Stimulated activated CD8-positive, alpha-beta memory T cell treated with anti-CD3 and anti-CD28 coated beads, Interleukin-4, amount 100 ng/mL, for 24 hours (primary cell): ENCODE measurements around the gene HOXA9.

Experiments
- DNase-seq: peaks from one replicate; pipeline ENCODE4 v3.0.0-alpha.2; 2020; ENCODE audit warnings: low read depth

The HOXA9 gene

DNA sequence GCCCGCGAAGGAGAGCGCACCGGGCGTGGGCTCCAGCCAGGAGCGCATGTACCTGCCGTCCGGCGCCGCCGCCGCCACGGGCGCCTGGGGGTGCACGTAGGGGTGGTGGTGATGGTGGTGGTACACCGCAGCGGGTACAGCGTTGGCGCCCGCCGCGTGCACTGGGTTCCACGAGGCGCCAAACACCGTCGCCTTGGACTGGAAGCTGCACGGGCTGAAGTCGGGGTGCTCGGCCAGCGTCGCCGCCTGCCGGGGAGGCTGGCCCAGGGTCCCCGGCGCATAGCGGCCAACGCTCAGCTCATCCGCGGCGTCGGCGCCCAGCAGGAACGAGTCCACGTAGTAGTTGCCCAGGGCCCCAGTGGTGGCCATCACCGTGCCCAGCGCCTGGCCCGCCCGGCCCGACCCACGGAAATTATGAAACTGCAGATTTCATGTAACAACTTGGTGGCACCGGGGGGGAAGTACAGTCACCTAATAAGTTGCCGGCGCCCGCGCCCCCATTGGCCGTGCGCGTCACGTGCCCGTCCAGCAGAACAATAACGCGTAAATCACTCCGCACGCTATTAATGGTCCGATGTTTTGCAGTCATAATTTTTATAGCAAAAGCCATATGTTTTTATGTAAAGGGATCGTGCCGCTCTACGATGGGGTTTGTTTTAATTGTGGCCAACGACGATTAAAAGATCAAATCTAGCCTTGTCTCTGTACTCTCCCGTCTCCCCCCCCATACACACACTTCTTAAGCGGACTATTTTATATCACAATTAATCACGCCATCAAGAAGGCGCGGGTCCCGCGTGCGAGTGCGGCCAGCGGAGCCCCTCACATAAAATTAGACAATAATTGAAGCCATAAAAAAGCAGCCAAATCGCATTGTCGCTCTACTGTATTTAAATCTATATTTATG, at the start of gene HOXA9:
HOXA9 (minus strand) TSS at position 449 of the 907 bp plus-strand sequence; CDS start at position 369, 80 bp downstream.
- no peak for DNase-seq

DNA sequence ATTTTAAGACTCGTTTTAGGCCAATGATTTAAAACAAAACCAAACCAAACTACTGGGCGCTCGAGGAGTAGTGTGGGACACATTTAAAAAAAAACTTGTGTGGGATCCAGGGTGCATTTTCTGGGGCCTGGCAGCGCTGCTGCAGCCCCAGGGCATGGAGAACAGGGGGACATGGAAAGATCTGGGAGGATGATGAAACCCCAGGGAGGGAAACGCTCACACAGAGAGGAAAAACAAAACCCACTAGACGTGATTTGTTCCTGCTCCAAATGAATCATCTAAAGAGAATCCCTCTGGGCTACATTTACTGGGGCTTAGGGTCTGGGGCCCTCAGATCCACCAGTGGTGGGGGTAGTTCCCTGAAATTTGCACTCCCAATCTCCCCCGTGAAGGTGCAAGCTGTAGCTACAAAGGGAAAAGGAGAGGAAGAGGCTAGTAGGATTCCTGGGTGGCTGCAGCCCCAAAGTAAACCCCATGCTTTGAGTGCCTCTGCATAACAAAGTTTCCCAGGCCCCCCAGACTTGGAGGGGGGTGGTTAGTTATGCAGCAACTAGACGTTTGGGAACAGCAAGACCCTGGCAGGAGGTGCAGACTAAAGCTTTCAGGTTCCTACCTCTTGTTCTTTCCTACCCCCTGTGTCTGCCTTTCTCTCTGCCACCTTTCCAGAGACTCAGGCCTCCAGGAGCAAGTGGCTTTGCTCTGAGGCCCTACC, 49.1 kb upstream of the HOXA9 start:
- DNase-seq, result no peak

DNA sequence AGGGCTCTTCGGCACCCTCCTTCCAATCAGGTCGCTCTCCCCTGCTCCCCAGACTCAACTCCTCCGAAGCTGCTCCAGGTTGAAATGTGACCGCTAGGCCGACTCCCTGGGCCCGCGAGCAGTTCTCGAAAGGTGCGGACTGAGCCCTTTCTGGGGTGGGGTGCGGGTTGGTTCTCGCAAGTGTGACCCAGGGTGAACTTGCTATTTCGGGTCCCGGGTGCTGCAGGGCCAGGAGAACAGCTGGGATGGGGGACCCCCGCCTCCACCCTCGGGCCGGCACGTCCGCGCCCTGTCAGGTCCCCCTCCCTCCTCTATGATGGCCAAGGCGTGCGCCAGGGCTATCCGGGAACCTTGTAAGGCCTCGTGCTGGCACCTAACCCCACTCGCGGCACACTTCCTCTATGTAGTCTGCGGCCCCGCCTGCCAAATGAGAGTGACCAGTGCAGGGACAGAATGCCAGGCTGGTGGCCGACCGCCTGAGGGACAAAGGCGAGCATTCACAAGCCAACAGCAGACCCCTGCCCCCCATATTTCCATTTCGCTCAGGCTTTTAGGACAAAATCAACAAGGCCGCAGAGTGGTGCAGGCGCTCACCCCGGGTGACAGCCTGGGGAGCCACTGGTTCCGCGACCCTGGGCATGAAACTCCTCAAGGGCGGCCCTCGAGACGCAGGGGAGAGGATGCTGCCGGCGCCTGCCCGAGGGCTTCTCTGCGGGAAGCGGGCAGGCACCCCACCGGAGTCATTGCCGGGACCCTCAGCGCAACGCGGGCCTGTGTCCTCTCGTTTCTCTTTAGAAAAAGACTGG, 48.3 kb upstream of the HOXA9 start:
- no peak for DNase-seq

DNA sequence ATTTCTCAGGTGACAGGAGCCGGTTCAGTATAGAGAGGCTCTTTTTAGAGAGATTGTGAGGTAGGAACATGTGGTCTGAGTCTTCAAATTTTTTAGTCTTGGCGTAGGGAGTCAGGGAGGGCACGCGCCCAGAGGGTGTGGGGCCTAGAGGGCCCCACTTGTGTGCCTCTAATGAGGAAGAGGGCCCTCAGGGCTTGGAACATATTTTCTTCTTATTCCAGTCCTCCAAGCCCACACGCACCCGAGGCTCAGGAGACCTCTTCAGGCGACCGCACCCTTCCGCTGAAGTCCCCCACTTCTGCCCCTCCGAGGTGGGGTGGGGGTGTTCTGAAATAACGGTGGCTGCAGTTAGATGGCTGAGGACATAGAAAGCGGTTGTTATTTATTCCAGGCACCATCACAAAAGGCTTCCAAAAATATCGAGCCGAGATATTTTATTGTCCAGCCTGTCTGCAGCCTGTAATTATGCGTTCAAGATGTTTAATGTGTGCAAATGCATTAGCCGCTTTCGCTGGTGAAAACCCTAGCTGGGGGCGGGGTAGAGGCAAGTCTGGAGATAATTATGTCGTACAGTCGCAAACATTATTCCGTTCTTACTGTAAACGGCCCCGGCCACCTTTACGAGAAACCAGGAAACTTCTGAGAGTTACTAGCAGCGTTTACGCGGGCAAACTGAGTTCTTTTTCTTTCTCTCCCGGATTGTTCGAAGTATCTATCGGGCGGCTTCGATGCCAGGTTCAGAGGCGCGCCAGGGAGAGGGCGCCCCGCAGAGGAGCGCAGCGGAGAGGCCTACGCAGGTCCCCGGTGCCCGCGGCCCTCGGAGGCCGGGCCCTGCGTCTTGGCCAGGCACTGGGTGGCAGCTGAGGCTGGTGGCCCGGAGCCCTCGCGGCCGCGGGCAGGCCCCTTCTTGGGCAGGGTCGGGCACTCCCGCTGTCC, 47.4 kb upstream of the HOXA9 start:
- DNase-seq, result no peak

DNA sequence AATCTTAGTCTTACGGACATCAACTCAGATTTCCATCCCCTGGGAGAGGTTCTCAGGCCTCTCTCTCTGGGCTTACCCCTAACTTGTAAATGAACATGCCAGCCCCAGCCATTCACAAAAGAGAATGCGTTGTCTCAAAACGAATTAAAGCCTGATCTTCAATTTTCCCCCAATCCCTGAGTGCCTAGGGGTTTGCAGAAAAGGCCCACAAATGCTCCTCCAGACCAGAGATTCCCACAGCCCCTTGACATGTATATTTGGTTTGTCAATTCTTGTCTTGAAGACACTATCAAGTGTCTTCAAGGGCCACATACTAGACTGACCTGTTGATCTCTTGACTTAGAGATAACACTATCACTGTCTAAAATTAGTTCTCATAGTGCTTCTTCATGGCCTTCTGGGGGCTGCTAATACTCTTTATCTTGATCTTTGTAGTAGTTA, 46.4 kb upstream of the HOXA9 start:
- no peak for DNase-seq

DNA sequence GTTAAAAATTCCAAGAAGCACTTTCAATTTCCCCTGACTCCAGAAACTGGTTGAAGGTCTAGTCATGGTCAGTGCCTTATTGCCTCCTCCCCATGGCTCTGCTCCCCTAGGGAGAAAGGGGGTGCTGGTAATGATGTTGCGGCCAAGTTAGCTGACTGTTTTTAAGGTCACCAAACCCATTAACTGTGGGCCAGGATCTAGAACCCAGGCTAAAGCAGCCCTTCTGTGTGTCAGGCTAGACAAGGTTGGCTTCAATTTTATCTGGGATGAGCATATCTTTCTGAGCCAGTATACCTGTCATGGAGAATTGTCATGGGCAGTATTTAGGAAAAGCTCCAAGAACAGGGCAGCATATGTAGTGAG, 45.7 kb upstream of the HOXA9 start:
- no peak for DNase-seq

DNA sequence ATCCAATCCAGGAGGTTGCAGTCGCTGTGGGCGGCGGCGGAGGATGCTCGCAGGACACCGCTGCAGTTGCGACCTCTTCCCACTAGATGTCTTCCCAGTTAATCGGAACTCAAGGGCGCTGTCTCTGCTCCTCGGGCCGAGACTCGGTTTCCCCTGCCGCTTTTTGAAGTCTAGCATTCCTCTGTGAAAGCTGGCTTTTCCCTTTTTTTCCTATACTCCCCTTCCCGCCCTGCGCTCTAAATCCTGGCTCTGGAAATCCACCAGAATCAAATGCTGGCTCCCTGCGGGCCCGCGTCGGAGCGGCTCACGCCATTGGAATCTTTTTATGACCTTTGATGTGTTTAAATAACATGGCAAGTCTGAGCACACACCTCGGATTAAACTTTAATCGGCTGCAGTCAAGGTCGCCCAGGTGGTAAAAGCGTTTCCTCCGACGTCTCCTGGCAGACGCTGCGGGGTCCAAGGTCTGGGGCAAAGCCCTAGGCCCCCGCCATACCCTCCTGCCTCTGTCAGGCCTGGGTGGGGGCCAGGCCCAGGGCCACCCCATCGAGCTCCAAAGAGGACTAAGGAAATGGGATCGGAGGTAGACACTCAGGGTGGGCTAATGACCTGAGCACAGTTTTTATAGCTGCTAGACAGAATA, 45.2 kb upstream of the HOXA9 start:
- DNase-seq, result no peak

DNA sequence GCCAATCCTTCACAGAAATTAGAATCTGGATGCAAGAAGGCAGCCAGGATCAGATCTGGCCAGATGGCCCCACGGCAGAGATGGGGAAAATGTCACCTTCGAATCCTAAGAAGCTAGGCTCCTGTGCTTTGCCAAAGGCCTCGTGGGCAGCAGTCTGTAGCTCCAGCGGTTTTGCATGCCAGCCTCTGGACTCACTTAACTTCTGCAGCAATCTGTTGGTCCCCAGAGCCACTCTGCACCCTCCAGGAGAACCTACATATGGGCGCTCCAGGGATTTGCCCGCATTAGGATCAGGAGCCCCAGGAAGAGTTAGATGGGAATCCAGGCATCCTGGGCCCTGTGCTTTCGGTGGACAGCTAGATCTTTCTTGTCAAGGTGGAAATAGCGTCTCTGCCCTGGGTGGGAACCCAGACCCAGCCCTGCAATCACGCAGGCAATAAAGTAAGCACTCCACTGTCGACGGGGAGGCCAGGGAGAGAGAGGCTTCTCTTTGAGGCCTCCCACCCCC, 44.6 kb upstream of the HOXA9 start:
- no peak for DNase-seq

DNA sequence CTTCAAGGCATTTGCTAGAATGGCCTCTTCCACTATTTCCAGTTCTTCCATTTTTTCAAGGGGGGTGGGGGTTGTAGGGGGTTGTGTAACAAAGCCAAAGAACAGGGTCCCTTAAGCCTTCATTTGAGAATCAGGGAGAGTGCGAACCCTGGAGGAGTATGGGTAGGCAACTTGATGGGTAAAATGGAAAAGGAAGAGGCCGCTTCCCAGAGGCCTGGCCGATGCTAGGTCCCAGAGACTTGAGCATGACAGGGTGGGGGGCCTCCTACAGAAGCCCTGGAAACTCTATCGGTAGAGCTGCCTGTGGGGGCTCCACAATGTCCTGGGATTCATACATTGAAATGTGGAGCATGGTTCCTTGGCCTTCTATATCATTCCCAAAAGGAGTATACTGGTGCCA, 43.7 kb upstream of the HOXA9 start:
- no peak for DNase-seq

DNA sequence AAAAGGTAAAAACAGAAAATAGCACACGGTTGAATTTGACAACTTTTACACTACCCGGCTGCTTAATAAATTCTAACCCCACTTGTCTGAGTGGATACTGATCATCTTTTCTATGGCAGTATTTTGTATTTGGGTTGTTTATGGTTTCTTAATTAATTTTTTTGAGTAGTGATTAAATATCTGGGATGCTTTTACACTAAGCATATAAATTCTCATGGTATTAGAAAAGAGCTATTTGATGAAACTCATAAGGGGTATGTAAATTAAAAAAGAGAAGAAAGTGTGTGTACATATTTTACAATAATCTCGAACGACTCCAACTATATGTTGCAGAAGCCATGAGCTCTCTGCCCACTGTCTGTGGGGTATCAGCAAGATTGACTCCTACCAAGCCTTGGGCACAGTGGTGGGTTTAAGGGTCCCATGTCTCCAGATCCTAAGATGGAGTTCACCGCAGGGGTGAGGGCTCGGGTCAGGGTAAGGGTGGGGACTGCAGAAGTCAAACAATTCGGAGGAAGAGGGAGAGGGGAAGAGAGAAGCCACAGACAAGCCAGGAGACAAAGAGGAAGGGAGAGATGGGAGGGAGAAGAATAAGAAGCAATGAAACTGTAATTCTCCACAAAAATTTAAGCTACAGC, 42.1 kb upstream of the HOXA9 start:
- no peak for DNase-seq

DNA sequence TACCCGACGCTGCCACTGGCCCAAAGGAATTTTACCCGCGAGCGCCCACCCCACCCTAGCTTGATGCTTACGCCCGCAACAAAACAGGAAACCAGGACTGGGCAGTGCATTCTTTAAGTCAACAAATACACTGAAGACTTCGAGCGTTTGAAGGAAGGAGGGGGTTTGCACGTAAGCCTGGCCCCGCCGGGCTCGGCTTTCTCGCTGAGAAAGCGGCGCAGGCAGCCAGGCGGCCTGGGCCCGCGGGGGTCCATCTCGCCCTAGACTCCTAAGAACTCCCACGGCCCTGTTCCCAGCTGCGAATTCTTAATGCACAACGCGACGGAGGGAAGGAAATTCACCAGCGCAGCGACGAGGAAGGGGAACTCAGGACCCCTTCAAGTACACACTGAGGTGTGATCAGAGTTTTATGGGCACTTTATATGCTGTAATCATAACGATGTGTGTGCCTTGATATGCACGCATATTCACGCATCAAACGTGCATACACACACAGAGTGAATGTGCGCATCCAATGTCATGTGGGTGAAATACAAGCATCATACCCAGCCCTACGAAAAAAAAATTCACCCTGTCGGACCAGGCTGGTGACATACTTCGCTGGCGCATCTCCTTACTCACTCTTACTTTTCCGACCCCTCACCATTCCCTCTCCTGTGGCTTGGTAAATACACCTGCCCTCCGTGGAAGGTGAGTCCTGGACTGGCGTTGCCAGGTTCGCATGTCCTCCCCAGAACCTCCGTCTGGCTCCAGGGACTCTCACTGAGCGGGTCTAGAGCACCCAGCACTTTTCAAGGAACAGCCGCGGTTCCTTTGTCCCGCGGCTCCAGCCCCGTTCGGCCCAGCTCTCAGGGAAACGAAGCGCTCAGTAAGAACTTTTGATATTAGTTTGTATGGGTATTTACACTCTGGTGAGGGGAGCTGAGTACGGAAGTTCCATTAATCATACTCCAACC, 40.3 kb upstream of the HOXA9 start:
- no peak for DNase-seq

DNA sequence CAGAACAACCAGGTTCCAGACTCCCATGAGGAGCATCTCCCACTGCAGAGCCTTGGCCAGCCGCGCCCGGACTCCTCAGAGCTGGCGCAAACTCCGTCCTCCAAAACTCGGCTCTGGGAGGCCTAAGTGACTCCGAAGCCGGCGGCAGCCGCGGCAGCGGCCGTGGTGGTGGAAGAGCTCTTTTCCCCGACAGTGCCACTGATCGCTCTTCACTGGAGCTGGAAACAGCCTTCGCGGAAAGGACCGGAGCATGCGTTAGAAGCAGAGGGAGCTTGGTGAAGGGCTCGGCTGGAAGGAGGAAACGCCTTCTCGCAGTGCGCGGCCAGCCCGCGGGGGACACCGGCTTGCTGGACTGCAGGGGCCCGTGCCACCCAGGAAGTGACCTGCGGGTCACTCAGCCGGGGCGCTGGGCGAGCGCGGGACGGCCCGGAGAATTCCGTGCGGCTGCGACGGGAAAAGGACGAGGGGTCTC, 39.5 kb upstream of the HOXA9 start:
- no peak for DNase-seq

DNA sequence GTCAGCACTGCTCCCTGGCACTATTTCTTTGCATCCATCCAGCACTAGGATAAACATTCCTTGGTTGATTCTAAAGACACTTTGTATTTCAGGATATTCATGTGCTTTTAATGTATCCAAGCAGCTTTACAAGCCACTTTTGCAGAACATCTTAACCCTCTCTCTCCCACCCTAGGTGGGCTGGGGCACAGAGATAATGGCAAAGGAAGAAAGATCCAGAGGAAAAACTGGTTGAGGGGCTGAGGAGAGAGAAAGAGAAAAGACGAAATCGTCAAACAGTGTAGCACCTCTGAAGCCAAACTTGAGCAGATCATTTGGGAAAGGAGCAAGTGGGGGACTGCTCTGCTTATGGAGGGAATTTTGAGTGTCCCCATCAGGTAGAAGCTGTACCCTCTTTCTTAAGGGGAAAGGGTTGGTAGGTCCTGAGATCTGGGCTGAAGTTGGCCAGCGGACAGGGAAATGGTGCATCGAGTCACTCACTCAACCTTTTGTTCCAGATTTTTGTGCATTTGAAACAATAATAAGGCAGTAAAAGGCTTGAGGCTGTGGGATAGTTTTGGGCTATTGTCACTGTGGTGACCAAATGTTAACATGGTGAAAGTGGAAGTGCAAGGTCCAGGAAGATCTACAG, 38.7 kb upstream of the HOXA9 start:
- no peak for DNase-seq

DNA sequence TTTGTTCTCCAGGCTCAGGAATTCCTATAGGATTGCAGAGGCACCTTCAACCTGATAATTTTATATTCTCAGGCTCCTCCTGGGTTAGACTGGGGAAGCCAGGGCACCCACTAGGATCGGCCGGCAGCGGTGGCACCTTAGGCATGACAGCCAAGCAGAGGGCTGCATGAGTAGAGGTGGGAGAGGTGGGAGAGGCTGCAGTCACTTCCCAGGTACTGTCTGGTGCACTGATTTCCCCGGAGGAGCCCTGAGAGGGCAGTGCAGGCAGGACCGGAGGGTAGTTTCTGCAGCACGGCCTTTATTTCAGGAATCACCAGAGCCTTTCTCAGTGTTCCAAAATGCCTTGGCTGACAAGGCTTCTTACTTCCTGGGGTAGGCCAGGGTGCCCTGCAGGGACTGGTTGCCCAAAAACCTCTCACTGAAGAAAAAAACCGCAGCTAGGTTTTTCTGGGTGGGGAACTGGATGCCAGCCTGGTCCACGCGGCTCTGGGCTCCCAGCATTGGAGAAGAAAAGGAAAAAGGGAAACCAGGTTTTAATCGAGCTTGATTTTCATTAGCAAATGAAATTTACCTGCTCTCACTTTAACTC, 38.1 kb upstream of the HOXA9 start:
- DNase-seq, result no peak

DNA sequence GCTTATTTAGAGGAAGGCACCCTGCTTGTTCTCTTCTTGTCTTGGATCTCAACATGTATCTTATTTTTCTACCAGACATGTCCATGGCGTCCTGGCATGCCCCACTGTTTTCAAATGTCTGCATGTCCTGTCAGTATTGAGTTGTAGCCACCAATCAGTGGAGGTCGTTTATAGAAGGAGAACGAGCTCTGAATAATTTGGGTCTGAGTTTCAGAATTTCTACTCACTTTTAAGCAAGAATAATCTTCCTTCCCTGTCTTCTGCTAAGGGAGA, 37.5 kb upstream of the HOXA9 start:
- DNase-seq, result no peak

DNA sequence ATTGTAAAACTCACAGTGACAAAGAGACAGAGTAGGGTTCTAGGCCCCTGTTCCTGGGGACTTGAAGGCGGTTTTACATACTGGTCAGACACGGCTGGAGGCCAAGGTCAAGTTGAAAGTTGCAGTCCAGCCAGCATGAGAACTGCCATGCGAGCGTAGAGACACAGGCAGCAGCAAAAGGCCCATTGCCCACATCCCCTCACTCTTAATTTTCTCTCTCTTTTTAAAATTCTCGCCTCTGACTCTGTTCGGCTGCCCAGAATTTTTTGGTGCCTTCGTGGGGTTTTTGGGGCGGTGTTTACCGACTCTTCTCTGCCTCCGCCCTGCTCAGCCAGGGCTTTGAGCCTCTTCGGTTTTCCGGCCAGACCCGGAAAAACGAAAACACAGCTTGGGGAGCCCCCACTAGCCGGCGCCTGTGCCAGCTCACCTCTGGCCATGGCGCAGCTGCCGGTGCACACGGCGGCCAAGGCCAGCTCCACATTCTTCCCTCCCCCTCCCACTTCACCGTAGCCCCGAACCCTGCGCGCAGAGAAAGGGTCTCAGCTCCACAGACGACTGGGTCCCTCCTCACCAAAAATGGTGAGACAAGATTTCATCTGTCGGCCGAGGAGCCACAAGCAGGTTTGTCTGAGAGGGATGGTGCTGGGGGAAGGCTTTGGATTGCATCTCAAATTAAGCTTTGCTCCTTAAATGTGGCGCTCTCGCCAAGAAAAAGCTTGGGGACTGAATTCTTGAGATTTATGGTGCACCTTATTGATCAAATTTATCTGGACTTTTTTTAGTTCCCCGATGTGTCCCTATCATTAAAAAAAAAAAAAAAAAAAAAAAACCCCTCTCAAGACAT, 36.9 kb upstream of the HOXA9 start:
- DNase-seq, result no peak

DNA sequence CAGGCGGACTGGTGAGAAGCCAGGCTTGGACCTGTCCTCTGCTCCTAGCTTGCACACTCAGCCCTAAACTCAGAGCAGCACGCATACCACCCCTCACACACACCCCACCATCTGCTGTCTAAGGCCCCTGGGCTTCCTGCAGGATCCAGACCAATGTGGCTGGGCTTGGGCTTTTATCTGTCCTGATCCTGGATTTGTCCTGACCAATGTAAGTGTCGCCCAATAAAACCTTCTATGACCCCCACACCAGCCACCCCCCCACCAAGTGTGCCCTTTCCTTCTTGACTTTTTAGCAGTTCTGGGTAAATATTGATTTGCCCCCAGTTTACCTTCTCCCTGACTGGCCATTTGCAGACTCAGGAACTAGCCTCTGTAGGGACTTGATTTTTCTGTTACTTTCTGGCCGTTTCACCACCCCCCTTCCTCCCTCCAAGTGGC, 36.3 kb upstream of the HOXA9 start:
- no peak for DNase-seq
